ENCODE data around the gene PIK3AP1. TPM values are rescaled to one million over a fixed set of nuclear protein-coding genes. Genes with fewer than 3 reads are reported as not detected.

Gene PIK3AP1
- total and polyA plus RNA-seq, 2 of the 13 experiments (the other 11 are each of a cell fraction or from before 2014, with no cell fraction given) = 3.6 to 13.8 TPM

DNA sequence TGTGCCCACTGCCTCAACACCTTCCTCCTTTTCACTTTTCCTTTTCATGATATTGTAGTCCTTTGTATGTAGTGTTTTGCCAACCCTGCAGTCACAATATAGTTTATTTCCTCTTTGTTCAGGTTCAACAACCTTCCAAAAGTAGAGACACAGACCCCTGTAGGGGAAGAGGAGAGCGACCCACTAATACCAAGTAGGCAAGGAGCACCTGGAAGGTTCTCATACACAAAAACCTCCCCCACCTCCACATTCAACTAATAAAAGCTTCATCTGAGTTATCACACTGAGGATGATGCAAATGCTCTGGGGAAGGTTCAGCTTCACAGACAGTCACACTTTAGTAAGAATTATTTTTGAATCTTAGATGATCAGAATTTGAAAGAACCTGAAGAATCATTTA lies 41.6 kb downstream of the PIK3AP1 start (continued):
- TF ChIP-seq HNRNPH1 (optimal IDR thresholded peaks at IDR 0.05; ENCODE audit: low read depth, low read length) = no peak
- TF ChIP-seq, protein P1, sequence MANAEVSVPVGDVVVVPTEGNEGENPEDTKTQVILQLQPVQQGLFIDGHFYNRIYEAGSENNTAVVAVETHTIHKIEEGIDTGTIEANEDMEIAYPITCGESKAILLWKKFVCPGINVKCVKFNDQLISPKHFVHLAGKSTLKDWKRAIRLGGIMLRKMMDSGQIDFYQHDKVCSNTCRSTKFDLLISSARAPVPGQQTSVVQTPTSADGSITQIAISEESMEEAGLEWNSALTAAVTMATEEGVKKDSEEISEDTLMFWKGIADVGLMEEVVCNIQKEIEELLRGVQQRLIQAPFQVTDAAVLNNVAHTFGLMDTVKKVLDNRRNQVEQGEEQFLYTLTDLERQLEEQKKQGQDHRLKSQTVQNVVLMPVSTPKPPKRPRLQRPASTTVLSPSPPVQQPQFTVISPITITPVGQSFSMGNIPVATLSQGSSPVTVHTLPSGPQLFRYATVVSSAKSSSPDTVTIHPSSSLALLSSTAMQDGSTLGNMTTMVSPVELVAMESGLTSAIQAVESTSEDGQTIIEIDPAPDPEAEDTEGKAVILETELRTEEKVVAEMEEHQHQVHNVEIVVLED (CRISPR knock-in tag; IDR thresholded peaks at IDR 0.05; ENCODE audit: borderline replicate concordance) = no peak
- no peak for TF ChIP-seq TEAD2 (CRISPR knock-in tag; IDR thresholded peaks at IDR 0.05)
- no peak for TF ChIP-seq EEA1 (CRISPR knock-in tag; IDR thresholded peaks at IDR 0.05; ENCODE audit: borderline replicate concordance)
- no peak for TF ChIP-seq ZFP36L1 (CRISPR knock-in tag; IDR thresholded peaks at IDR 0.05)

DNA sequence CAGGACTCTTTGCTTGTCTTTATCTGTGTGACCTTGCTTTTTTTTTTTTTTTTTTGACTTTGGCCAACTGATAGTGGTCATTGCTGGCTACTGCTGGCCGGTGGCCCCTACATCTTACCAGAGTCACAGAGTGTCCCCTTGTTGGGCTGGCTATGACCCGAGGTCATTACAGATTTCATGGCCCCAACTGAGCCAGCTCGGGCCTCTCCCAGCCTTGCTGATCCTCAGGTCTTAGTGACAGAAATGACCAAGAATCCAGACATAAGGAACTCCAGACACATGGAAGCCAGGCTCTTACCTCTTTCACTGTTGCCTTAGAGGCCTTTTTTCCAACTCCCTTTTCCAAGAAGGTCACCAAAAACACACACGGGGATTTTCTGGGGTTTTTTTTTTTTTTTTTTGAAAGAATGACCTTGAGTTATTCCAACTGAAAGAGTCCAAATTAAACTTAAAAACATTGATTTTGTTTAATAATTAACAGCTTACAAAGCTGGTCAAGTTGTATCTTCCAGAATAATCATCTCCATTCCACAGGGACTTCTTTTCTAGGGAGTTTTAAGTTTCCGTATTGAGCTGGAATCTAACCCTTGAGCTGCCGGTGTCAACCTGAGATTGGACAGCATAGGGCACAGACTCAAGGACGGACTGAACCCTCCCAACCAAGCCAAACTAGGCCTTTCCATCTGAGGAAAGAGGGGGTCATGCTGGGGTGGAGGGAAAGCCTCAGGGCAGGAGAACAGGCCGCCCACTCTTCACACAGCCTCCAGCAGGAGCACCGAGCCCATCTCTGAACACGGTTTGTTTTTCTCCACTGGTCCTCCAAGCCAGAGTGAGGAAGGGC lies 43.8 kb downstream of the PIK3AP1 start:
- no peaks in the 10 kb centered on the region for H4K20me1 ChIP-seq (ENCODE audit: insufficient read depth, low read length)
- peak overlapping the region; percentile 97 for H3K4me2 ChIP-seq (ENCODE audit: low read depth, low read length)
- H3K4me3 ChIP-seq (replicated peaks in 1 of 3; ENCODE audit: insufficient read depth in 1 of 3, low read depth in 2 of 3, low read length in 3 of 3) = peak overlapping the region; percentile 36 to 67 (median 48)
- ChIA-PET CTCF (ENCODE audit: low intra/inter-chr PET ratio, low total read pairs) (no interaction called here), POLR2A (interaction anchor here (0.7 to 2.0 kb wide), 8 partner anchors 13 to 1041 kb away, joined by 3 to 10 read pairs (median 4); partner anchors contain the start of genes LCOR, PIK3AP1 and TM9SF3)
- H3K9ac ChIP-seq (ENCODE audit: insufficient read depth, low read depth, low read length) = peak overlapping the region; percentile 60
- peak overlapping the region; percentile 90 for H3K27ac ChIP-seq (ENCODE audit: extremely low read length, insufficient read depth, low read length)
- FAIRE-seq = peak; percentile 47
- DNase-seq (ENCODE audit: low spot score) = peak; percentile 30
- peak; percentile 71 for ATAC-seq
- peak overlapping the region; percentile 73 for H2AFZ ChIP-seq (ENCODE audit: low read length)
- intact Hi-C loops (cut with micrococcal nuclease; ENCODE audit: unreplicated experiment) = no loop called here
- no peaks in the 10 kb centered on the region for H3K27me3 ChIP-seq (ENCODE audit: control insufficient read depth in 1 of 2, insufficient read depth in 2 of 2, low read length in 2 of 2)
- BruUV-seq (replicated peaks) = TSS peak; percentile 56
- WGBS (ENCODE audit: low lambda C conversion rate) = 4% methylated on average over 8 of the region's 10 CpGs
- H3K9me3 ChIP-seq (ENCODE audit: low read length) = no peaks in the 10 kb centered on the region
- H3K4me1 ChIP-seq (ENCODE audit: insufficient read depth, low read length) = peaks cover 68% of the 10 kb centered on the region
- H3K79me2 ChIP-seq (ENCODE audit: insufficient read depth, low read length) = no peaks in the 10 kb centered on the region
- no peaks in the 10 kb centered on the region for H3K36me3 ChIP-seq (replicated peaks in 1 of 2; ENCODE audit: control insufficient read depth in 1 of 2, insufficient read depth in 2 of 2, low read length in 2 of 2)
- in situ Hi-C loops (cut with HindIII; ENCODE audit: extremely low pct_ligation_motif_present, low pct_unique_long_range_greater_than_20kb) = no loop called here
- TF ChIP-seq ZNF577 (CRISPR knock-in tag; IDR thresholded peaks at IDR 0.05; ENCODE audit: borderline replicate concordance, low read depth) = no peak
- TF ChIP-seq, protein P2, sequence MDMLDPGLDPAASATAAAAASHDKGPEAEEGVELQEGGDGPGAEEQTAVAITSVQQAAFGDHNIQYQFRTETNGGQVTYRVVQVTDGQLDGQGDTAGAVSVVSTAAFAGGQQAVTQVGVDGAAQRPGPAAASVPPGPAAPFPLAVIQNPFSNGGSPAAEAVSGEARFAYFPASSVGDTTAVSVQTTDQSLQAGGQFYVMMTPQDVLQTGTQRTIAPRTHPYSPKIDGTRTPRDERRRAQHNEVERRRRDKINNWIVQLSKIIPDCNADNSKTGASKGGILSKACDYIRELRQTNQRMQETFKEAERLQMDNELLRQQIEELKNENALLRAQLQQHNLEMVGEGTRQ (IDR thresholded peaks at IDR 0.05; ENCODE audit: low read depth, low read length) = no peak
- TF ChIP-seq, protein P2 (CRISPR knock-in tag; IDR thresholded peaks at IDR 0.05; ENCODE audit: borderline replicate concordance) = 0 out of 2 replicates have a peak, but pooled peaks have one; percentile 2
- no peak for TF ChIP-seq RCOR2 (CRISPR knock-in tag; IDR thresholded peaks at IDR 0.05)
- peak; percentile 92; the same call in 1 of the 2 replicates for TF ChIP-seq ZNF264 (CRISPR knock-in tag; IDR thresholded peaks at IDR 0.05)
- TF ChIP-seq ERF (CRISPR knock-in tag; IDR thresholded peaks at IDR 0.05) = no peak
- no peak for TF ChIP-seq MIER3 (CRISPR knock-in tag; IDR thresholded peaks at IDR 0.05; ENCODE audit: borderline replicate concordance)
- no peak for TF ChIP-seq ETV5 (CRISPR knock-in tag; IDR thresholded peaks at IDR 0.05; ENCODE audit: borderline replicate concordance)
- 0 out of 2 replicates have a peak, but pooled peaks have one; percentile 21 for TF ChIP-seq RBFOX2 (IDR thresholded peaks at IDR 0.05; ENCODE audit: low read depth, low read length)
- TF ChIP-seq ZNF777 (CRISPR knock-in tag; IDR thresholded peaks at IDR 0.05) = no peak
- no peak for TF ChIP-seq ZKSCAN1 (IDR thresholded peaks at IDR 0.05; ENCODE audit: low read length)
- TF ChIP-seq, protein P3, sequence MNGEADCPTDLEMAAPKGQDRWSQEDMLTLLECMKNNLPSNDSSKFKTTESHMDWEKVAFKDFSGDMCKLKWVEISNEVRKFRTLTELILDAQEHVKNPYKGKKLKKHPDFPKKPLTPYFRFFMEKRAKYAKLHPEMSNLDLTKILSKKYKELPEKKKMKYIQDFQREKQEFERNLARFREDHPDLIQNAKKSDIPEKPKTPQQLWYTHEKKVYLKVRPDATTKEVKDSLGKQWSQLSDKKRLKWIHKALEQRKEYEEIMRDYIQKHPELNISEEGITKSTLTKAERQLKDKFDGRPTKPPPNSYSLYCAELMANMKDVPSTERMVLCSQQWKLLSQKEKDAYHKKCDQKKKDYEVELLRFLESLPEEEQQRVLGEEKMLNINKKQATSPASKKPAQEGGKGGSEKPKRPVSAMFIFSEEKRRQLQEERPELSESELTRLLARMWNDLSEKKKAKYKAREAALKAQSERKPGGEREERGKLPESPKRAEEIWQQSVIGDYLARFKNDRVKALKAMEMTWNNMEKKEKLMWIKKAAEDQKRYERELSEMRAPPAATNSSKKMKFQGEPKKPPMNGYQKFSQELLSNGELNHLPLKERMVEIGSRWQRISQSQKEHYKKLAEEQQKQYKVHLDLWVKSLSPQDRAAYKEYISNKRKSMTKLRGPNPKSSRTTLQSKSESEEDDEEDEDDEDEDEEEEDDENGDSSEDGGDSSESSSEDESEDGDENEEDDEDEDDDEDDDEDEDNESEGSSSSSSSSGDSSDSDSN (CRISPR knock-in tag; IDR thresholded peaks at IDR 0.05) = no peak
- no peak for TF ChIP-seq RFXANK (CRISPR knock-in tag; IDR thresholded peaks at IDR 0.05)
